Fibroblast of pulmonary artery (primary cell): Measurements from ENCODE around the gene XXYLT1.

ENCODE experiments used
- DNase-seq: peaks from one replicate; pipeline ENCODE4 v3.0.0-alpha.2; 2010; ENCODE audit warnings: low read depth
- H3K4me3 ChIP-seq: replicated peaks from 2 replicates; pipeline ENCODE4 v1.5.1; 2011; ENCODE audit warnings: low read depth, mild to moderate bottlenecking, control low read depth, low read length, moderate library complexity
- CTCF ChIP-seq: IDR thresholded peaks from 2 replicates; pipeline ENCODE4 v1.5.1; 2011; ENCODE audit warnings: mild to moderate bottlenecking, control low read depth, low read length, inconsistent platforms; ENCODE audit errors: missing control alignments

Gene XXYLT1

GRCh38 chr3:195164573-195165264 is 106.2 kb downstream of the XXYLT1 start:
- no peak for DNase-seq
- H3K4me3 ChIP-seq = no peak overlapping the region
- no peak for TF ChIP-seq CTCF

- no peak overlapping the region for H3K4me3 ChIP-seq
- TF ChIP-seq CTCF = no peak
- no peak for DNase-seq
These were observed 107.0 kb downstream of the XXYLT1 start for GRCh38 chr3:195163719-195164572.

- TF ChIP-seq CTCF = no peak
- no peak for DNase-seq
- H3K4me3 ChIP-seq = no peak overlapping the region
These were observed 108.1 kb downstream of the XXYLT1 start for GRCh38 chr3:195162816-195163215.

- no peak overlapping the region for H3K4me3 ChIP-seq
These were observed 108.8 kb downstream of the XXYLT1 start for GRCh38 chr3:195162033-195162669.

GRCh38 chr3:195160908-195161434 is 110.0 kb downstream of the XXYLT1 start:
- no peak for DNase-seq
- TF ChIP-seq CTCF = no peak
- H3K4me3 ChIP-seq = no peak overlapping the region

More at GRCh38 chr3:195162033-195162669, 108.8 kb downstream of the XXYLT1 start:
- TF ChIP-seq CTCF = no peak
- peak; percentile 38 for DNase-seq

GRCh38 chr3:195160257-195160898 is 110.6 kb downstream of the XXYLT1 start:
- DNase-seq = peak; percentile 67
- TF ChIP-seq CTCF = no peak
- H3K4me3 ChIP-seq = no peak overlapping the region
